ENCODE measurements around the gene CRTC1.

DNA sequence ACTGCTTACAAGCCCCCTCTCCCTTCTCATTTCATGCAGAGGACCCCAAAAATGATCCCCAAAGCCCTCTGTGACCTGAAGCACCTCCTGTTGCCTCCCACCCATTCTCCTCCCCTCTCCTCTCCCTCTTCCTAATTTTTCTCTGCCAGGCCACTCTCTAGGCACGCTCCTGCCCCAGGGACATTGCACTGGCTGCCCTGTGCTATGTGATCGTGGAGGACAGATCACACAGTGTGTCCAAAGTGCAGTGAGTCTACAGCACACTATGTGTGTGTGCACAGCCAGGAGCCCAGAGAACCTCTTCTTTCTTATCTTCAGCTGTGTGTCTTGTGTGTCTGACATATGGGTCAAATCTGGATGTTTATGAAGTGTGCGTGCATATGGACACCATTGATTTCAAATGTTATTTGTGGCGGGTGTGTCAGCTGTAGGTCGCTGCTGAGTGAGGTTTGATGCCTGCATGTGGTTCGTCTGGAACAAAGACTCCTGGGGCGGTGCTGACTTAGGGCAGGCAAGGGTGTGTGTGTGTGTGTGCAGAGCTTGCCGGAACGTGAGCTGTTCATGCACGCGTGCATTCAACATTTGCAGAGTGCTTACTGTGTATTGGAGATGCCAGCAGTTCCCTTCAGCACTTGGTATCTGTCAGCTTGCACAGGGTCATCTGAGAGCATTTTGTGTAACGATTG is 48.7 kb upstream of the CRTC1 start:
- no peak for TF ChIP-seq EP300 (IDR thresholded peaks at IDR 0.05; ENCODE audit: low read depth in 2 of 2, low read length in 2 of 2)
- no peak for TF ChIP-seq EP300 (CRISPR knock-in tag; IDR thresholded peaks at IDR 0.05; ENCODE audit: borderline replicate concordance)
- no peak for TF ChIP-seq EZH2 (conservative IDR thresholded peaks at IDR 0.05; ENCODE audit: low read depth, low read length)
- TF ChIP-seq RAD21 (CRISPR knock-in tag; IDR thresholded peaks at IDR 0.05): no peak
- no peak for TF ChIP-seq ZNF547 (CRISPR knock-in tag; IDR thresholded peaks at IDR 0.05)
- no peak for TF ChIP-seq POLR2A (IDR thresholded peaks at IDR 0.05; ENCODE audit: insufficient read depth in 1 of 2, low read depth in 2 of 2, low read length in 2 of 2)
- no peak for TF ChIP-seq FOXP1 (IDR thresholded peaks at IDR 0.05)
- no peak for TF ChIP-seq FOXP1 (CRISPR knock-in tag; IDR thresholded peaks at IDR 0.05)
- TF ChIP-seq, protein P1, sequence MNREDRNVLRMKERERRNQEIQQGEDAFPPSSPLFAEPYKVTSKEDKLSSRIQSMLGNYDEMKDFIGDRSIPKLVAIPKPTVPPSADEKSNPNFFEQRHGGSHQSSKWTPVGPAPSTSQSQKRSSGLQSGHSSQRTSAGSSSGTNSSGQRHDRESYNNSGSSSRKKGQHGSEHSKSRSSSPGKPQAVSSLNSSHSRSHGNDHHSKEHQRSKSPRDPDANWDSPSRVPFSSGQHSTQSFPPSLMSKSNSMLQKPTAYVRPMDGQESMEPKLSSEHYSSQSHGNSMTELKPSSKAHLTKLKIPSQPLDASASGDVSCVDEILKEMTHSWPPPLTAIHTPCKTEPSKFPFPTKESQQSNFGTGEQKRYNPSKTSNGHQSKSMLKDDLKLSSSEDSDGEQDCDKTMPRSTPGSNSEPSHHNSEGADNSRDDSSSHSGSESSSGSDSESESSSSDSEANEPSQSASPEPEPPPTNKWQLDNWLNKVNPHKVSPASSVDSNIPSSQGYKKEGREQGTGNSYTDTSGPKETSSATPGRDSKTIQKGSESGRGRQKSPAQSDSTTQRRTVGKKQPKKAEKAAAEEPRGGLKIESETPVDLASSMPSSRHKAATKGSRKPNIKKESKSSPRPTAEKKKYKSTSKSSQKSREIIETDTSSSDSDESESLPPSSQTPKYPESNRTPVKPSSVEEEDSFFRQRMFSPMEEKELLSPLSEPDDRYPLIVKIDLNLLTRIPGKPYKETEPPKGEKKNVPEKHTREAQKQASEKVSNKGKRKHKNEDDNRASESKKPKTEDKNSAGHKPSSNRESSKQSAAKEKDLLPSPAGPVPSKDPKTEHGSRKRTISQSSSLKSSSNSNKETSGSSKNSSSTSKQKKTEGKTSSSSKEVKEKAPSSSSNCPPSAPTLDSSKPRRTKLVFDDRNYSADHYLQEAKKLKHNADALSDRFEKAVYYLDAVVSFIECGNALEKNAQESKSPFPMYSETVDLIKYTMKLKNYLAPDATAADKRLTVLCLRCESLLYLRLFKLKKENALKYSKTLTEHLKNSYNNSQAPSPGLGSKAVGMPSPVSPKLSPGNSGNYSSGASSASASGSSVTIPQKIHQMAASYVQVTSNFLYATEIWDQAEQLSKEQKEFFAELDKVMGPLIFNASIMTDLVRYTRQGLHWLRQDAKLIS (CRISPR knock-in tag; IDR thresholded peaks at IDR 0.05): no peak
- TF ChIP-seq U2AF1 (optimal IDR thresholded peaks at IDR 0.05; ENCODE audit: low read depth, low read length): no peak
- TF ChIP-seq, protein P2, sequence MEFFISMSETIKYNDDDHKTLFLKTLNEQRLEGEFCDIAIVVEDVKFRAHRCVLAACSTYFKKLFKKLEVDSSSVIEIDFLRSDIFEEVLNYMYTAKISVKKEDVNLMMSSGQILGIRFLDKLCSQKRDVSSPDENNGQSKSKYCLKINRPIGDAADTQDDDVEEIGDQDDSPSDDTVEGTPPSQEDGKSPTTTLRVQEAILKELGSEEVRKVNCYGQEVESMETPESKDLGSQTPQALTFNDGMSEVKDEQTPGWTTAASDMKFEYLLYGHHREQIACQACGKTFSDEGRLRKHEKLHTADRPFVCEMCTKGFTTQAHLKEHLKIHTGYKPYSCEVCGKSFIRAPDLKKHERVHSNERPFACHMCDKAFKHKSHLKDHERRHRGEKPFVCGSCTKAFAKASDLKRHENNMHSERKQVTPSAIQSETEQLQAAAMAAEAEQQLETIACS (CRISPR knock-in tag; IDR thresholded peaks at IDR 0.05): no peak

Measured in HepG2 (cell line).